HG02973 (cell line): ENCODE data around the gene CCL26.

Source experiments
- ATAC-seq: cut with Tn5 transposase; IDR thresholded peaks from one replicate; pipeline ENCODE4 v1.9.1; 2021; ENCODE audit warnings: moderate library complexity; ENCODE audit not compliant: unreplicated experiment

CCL26 gene, protein sequence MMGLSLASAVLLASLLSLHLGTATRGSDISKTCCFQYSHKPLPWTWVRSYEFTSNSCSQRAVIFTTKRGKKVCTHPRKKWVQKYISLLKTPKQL

DNA sequence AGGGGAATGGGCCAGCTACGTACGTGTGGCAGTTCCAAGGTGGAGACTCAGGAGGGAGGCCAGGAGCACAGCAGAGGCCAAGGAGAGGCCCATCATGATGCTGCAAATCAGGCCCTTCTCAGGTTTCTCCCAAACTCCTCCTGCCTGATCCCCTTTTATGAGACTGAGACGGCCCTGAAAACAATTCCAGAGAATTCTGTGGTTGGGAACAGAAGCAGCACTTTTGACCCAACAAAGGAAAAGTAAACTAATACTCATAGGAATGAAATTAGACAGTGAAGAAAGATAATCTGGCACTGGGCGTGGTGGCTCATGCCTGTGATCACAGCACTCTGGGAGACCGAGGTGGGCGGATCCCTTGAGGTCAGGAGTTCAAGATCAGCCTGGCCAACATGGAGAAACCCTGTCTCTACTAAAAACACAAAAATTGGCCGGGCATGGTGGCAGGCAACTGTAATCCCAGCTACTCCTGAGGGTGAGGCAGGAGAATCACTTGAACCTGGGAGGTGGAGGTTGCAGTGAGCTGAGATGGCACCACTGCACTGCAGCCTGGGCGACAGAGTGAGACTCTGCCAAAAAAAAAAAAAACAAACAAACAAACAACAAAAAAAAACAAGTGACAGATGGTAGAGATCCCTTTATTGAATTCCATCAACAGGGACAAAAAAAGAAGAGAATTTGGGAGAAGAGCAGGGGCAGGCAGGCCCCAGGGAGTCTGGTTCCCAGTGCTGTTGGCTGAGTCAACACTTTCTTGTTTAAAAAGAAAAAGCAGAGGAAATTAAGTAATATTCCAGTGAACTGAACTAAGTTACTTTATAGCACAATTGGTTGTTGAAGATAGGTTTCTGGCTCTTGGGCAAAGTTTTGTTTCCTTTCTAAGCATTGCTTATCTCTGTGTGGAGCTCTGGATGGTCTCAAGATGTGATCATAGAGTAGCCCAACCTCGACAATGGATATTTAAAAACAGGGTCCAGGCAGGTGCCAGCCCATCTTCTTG lies at the start of gene CCL26:
Gene CCL26, minus strand, starts transcription at position 131 of the 997 bp plus-strand sequence. Its CDS starts 35 bp downstream, at position 96.
- no peak for ATAC-seq

DNA sequence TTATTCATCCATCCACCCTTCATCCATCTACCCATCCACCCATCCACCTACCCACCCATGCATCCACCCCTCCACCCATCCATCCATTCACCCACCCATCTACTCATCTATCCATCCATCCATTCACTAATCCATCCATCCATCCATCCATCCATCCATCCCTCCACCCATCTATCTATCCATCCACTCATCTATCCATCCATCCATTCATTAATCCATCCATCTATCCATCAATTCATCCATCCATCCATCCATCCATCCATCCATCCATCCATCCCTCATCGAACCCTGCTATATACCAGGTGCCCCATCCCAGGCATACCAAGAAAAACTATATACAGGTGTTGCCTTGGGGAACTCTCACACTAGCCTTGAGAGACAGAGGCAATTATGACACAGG lies 48.7 kb upstream of the CCL26 start:
- no peak for ATAC-seq

DNA sequence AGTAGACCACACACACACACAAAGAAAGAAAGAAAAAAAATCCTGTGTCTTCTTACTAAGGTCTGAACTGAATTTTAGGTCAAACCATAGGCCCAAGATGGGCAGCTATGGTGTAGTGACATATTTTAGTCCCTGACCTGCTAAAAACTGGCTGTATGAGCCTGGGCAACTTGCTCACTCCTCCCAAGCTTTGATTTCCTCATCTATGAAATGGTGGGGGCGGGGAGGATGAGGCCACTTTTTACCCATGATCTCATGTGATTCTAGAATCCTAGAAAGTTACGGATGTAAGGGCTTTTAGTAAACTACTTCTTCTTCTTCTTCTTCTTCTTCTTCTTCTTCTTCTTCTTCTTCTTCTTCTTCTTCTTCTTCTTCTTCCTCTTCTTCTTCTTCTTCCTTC lies 47.7 kb upstream of the CCL26 start:
- ATAC-seq: no peak

DNA sequence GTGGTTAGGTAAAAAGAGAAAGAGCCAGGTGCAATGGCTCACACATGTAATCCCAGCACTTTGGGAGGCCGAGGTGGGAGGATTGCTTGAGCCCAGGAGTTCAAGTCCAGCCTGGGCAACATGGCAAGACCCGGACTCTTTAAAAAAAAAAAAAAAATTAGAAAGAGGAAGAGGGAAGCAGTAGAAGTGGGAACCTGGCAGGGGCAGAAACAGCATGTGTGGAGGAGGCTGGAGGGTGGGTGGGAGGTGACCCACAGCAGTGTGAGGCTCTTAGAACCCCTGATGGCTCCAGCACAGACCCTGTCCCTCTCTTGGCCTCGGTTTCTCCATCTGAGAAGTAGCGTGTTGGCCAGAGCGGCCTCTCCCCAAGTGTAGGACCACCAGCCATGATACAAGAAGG lies 46.5 kb upstream of the CCL26 start:
- no peak for ATAC-seq

DNA sequence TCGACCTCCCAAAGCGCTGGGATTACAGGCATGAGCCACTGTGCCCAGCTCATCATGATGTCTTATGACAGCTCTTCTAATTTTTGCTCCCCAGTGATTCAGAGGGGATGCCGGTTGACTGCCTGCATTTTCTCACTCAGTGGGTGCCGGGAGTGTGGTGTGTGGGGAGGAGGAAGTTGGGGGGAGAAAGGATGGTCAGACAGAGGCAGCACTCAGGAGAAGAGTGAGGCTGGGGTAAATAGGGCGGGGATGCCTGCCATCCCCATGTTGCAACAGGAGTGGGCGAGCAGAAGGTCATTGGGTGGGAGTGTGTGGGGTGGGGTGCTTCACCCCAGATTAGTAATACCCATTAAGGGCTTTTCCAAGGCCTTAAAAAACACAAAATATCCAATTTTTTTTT lies 45.1 kb upstream of the CCL26 start:
- ATAC-seq: no peak

DNA sequence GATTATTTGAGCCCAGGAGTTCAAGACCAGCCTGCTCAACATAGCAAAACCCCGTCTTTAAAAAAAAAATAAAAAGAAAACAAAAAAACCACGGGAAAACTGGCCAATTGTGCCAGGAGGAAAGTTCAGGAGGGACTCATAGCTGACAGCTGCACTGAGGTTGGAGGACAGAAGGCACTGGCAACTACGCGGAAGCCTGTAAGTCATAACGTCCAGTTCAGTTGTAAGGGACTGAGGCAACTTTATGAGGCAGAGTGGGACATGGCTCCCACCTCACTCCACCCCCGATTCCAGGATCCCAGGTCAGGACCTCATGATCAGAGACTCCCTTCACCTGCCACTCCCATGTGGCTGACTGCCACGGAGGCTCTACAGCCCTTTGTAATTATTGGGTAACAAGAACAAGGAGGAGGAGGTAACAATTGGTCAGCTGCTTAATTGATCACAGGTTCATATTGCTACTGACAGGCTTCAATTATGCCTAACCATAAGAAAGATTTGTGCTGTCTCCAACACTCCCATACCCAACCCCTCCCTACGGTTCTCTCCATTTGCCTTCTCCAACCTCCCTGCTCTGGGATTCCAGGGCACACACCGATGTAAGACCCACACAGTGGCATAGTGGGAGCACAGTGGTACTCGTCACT lies 43.5 kb upstream of the CCL26 start:
- no peak for ATAC-seq

DNA sequence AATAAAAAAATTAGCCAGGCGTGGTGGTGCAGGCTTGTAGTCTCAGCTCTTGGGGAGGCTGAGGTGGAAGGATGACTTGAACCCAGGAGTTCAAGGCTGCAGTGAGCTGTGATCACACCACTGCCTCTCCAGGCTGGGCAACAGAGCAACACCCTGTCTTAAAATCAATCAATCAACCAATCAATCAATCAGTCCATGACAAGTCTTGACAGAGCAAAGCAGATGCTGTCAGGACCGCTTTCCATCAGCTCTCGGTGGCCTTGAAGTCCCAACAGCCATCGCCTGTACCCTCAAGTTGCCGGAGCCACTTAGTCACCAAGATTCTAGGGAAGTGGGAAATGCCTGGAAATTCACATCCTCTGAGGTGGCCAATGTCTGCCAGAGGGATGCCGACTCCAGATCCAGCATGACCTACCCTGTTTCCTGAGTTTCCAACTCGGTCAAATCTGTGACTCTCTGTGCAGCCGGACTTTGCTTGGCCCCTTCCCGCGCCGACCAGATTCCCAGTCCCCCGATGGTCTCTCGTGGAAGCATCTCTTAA lies 42.5 kb upstream of the CCL26 start:
- ATAC-seq: no peak

DNA sequence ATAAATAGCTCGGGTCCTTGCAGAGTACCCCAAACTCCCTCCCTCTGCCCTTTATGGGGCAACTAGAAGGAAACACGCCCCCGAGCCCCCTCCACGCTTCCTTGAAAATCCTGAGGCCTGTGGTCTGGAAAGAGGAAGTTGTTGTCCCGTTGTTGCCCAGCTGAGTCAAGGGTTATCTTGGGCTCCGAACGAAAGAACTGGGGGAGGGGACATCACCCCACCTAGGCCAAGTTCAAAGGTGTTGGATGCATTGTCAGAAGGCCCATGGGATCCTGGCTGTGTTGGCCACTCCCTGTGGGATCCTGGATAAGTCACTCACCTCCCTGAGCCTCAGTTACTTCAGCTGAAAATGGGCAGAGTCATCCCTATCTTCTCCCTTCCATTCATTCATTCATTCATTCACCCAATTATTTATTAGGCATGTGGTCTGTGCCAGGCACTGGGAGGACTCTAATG lies 41.8 kb upstream of the CCL26 start, which contains the start of gene CCL24:
Gene CCL24, minus strand, starts transcription at position 26 of the 456 bp plus-strand sequence. CDS start 91 bp downstream, outside the sequence.
- ATAC-seq: no peak

DNA sequence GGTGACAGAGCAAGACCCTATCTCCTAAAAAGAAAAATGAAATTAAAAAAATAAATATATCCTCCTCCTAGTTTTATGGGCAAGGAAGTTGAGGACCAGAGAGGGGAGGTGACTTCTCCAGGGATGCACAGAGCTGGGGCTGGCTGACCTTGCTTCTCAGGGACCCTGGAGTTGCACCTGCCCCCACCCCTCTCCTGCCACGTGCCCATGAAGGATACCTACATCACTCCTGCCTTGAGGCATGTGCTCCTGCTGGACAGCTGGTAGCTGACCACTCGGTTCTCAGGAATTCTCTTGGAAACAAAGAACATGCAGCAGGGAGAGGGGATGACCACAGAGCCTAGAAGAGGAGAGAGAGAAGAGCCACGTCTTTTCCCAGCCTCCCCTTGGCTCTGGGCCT lies 41.1 kb upstream of the CCL26 start:
- no peak for ATAC-seq

DNA sequence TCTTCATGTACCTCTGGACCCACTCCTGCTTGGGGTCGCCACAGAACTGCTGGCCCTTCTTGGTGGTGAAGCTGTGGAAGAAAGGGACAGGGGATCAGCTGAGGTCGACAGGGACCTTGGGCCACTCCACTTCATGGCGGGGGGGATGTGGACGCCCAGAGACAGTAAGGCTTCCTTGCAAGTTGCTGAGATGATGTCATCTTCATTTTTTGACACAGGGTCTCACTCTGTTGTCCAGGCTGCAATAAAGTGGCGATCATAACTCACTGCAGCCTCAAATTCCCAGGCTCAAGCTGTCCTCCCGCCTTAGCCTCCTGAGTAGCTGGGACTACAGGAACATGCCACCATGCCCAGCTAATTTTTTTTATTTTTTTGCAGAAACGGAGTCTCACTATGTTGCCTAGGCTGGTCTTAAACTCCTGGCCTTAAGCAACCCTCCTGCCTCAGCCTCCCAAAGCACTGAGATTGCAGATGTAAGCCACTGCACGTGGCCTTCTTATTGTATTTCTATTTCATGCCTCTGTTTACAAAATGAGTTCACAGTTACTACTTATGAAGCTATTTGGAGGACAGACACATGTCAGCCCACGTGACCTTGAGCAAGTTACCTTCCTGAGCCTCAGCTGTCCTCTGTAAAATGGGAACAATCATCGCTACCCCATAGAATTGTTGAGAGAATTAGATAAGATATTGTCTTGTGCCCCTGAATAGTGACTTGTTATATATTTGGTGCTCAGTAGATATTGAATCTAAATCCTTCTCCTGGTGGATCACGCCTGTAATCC lies 40.1 kb upstream of the CCL26 start:
- no peak for ATAC-seq

DNA sequence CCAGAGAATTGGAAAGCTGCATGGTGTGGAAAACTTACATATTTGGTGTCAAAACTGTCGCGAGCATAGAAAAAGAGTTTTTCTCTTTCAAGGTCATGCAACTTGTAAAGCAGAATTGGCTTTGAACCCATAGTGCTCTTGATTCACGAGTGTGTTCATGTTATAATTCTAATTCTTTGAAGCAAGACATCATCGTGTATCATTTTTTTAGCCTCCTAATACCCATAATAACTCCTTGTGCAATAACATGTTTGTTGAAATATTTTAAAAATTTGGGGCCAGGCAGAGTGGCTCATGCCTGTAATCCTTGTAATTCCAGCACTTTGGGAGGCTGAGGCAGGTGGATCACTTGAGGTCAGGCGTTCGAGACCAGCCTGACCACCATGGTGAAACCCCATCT lies 37.4 kb upstream of the CCL26 start:
- ATAC-seq: no peak

DNA sequence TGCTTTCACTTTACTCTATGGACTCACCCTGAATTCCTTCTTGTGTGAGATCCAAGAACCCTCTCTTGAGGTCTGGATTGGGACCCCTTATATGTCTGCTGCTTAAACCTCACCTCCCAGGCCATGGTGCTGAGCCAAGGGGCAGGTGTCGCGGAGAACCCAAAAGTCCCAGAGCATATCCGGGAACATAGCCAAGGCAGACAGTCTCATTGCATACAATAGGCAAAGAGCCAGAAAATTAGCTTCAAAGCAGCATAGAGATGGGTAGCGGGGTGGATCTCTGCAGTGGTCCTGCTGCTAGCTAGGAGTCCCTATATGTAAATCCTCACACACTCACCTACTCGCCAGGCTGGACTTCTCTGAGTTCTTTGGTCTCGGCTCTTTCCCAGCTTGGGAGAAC lies 36.1 kb upstream of the CCL26 start:
- ATAC-seq: no peak

DNA sequence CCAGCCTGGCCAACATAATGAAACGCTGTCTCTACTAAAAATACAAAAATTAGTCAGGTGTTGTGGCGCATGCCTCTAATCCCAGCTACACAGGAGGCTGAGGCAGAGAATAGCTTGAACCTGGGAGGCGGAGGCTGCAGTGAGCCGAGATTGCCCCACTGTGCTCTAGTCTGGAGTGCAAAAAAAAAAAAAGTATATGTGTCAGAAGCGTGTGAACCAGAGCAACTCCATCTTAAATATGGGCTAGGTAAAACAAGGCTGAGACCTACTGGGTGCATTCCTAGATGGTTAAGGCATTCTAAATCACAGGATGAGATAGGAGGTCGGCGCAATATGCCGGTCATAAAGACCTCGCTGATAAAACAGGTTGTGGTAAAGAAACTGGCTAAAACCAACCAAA lies 35.4 kb upstream of the CCL26 start:
- ATAC-seq: no peak

DNA sequence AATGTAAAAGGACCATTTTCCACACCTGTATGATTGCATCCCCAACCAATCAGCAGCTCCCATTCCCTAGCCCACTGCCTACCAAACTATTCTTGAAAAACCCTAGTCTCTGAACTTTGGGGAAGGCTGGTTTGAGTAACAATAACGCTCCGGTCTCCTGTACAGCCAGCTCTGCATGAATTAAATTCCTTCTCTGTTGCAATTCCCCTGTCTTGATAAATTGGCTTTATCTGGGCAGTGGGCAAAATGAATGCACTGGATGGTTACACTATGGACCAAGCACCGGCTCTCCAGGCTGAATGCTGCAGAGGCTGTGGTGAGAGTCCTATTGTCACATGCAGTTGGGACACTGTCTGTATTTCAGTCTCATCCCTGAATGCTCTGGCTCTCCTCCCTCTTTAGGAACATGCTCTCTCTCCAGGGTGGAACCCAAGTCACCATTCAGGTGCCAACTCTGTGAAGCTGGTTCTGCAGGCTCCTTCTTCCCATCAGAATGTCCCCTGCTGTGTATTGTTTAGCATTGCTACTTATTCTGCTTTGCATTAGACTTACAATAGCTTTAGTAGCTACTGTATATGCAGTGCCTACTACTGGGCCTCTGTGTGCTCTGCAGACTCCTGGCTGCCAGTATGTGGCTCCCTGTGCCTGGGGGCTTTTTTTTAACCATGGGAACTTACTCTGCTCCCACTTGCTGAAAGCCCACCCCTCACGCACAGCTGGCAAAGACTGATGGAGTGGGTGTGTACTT lies 34.7 kb upstream of the CCL26 start:
- no peak for ATAC-seq

DNA sequence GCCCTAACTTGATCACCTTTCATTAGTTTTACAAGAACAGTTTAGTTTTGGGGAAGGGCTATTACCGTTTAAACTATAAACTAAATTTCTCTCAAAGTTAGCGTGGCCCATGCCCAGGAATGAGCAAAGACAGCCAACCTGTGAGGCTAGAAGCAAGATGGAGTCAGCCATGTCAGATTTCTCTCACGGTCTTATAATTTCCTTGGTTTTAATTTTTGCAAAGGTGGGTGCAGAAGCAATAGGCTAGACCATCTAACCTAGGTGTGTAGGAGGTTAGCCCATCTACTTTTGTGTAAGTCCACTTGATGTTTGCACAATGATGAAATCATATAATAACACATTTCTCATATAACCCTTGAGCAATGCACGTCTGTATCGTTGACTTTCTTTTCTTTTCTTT lies 32.7 kb upstream of the CCL26 start:
- no peak for ATAC-seq

DNA sequence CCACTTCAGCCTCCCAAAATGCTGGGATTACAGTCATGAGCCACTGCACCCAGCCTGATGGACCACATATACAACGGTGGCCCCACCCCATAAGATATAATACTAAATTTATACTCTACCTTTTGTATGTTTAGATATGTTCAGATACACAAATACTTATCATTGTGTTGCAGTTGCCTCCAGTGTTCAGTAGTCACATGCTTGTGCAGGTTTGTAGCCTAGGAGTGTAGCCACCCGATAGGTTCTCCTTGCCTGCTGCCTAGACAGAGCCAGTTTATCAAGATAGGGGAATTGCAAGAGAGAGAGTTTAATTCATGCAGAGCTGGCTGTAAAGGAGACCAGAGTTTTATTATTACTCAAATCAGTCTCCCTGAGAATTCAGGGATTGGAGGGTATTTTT lies 32.0 kb upstream of the CCL26 start:
- no peak for ATAC-seq

DNA sequence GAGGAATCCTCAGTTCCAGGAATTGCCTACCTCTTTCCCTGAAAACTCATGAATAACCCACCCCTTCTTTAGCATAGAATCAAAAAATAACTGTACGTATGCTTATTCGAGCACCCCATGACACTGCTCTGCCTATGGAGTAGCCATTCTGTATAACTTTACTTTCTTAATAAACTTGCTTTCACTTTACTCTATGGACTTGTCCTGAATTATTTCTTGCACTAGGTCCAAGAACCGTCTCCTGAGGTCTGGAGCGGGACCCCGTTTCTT lies 30.5 kb upstream of the CCL26 start:
- no peak for ATAC-seq

DNA sequence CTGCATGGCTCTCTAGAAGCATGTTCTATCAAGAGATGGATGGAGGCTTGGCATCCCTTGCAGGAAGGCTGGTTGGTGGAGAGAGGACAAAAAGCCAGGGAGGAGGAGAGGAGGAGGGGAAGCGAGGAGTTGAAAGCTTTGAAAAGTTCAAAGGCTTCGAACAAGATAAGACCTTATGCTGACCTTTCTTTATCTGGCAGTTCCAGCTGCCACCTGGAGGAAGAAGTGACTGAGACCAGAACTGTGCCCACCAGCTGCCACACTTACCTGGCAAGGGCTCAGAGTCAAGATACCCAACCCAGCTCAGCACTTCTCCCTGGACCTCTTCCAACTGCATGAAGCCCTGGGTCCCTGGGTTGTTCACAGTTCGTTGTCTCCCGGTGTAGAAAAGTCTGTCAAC lies 26.8 kb upstream of the CCL26 start:
- no peak for ATAC-seq

DNA sequence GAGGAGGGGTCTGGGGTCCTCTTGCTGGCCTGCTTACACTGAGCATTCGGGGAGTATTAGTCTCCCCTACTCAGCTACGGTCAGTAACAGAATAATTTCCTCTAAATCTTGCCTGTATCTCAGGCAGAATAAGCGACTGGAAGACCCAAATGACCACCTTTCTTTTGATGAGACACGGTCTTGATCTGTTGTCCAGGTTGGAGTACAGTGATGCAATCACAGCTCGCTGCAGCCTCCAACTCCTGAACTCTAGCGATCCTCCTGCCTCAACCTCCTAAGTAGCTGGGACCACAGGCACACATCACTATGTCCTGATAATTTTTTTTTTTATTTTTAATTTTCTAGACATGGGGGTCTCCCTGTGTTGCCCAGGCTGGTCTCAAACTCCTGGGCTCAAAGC lies 24.4 kb upstream of the CCL26 start:
- ATAC-seq: no peak

DNA sequence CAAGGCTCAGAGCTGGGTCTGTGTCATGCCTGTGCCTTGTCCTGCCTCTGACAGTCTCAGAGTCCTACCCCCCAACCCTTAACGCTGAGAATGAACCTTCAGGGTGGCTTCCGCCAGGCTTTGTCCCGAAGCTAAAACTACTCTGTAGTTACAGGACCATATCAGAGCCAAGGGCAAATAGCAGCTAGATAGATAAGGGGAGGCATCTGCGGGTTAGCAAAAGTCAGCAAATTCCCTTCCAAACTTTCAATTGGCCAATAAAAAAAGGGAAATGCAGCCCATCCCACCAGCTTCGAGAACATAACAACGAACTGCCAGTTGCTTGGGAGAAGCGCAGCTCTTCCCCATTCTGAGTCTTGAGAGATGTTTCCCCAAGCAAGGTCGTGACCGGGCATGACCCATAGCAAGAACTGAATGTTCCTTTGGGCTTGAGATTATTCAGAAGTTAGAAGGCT lies 23.8 kb upstream of the CCL26 start:
- ATAC-seq: no peak
